ENCODE results near the gene ARHGAP15. TPM values are rescaled to one million over a fixed set of nuclear protein-coding genes. Genes with fewer than 3 reads are reported as not detected.

The ARHGAP15 gene
- total RNA-seq, 1 donor from 2014 or later, result not detected

- H3K27me3 Mint-ChIP-seq (ENCODE audit: low read depth, unreplicated experiment), result no peaks in the 10 kb centered on the region
- Histone ChIP-seq H3K4me3 (ENCODE audit: insufficient read depth, low read depth, low read length) (no peak overlapping the region), H4K20me1 (ENCODE audit: insufficient read depth, low read length) (no peaks in the 10 kb centered on the region), H3K4me2 (ENCODE audit: low read length) (no peak overlapping the region), H3K9ac (ENCODE audit: low read length) (no peak overlapping the region), H3K9me3 (ENCODE audit: insufficient read depth, low read depth, low read length) (no peaks in the 10 kb centered on the region), H3K4me1 (ENCODE audit: insufficient read depth, low read length) (no peaks in the 10 kb centered on the region), H3K79me2 (ENCODE audit: insufficient read depth, low read length) (no peaks in the 10 kb centered on the region), H3K27me3 (ENCODE audit: insufficient read depth, low read length) (no peaks in the 10 kb centered on the region), H2AFZ (ENCODE audit: low read depth, low read length) (no peak overlapping the region), H3K27ac (ENCODE audit: low read depth, low read length) (no peak overlapping the region), H3K36me3 (ENCODE audit: insufficient read depth, low read length) (no peaks in the 10 kb centered on the region)
- TF ChIP-seq CTCF (IDR thresholded peaks at IDR 0.05; ENCODE audit: insufficient read depth, low read depth, low read length) (no peak), EZH2 (IDR thresholded peaks at IDR 0.05; ENCODE audit: insufficient read depth, low read length) (no peak)
- H3K27ac Mint-ChIP-seq (ENCODE audit: unreplicated experiment), result no peak overlapping the region
- no peak overlapping the region for H3K4me3 Mint-ChIP-seq (ENCODE audit: unreplicated experiment)
- DNase-seq (ENCODE audit: low read depth), result no peak
- no peaks in the 10 kb centered on the region for H3K36me3 Mint-ChIP-seq (ENCODE audit: low read depth, unreplicated experiment)
- no peak for FAIRE-seq
- no peaks in the 10 kb centered on the region for H3K9me3 Mint-ChIP-seq (ENCODE audit: unreplicated experiment)
- H3K4me1 Mint-ChIP-seq (ENCODE audit: low read depth, unreplicated experiment), result no peaks in the 10 kb centered on the region
Measured at GRCh38 chr2:143195511-143195910, 66.3 kb downstream of the ARHGAP15 start.

GRCh38 chr2:143204062-143204461 lies 74.8 kb downstream of the ARHGAP15 start:
- Mint-ChIP-seq H3K27me3 (ENCODE audit: low read depth, unreplicated experiment) (no peaks in the 10 kb centered on the region), H3K9me3 (ENCODE audit: unreplicated experiment) (no peaks in the 10 kb centered on the region), H3K4me1 (ENCODE audit: low read depth, unreplicated experiment) (no peaks in the 10 kb centered on the region), H3K36me3 (ENCODE audit: low read depth, unreplicated experiment) (no peaks in the 10 kb centered on the region), H3K4me3 (ENCODE audit: unreplicated experiment) (no peak overlapping the region), H3K27ac (ENCODE audit: unreplicated experiment) (no peak overlapping the region)
- H3K4me3 ChIP-seq (ENCODE audit: insufficient read depth, low read depth, low read length), result no peak overlapping the region
- no peaks in the 10 kb centered on the region for H3K9me3 ChIP-seq (ENCODE audit: insufficient read depth, low read depth, low read length)
- no peaks in the 10 kb centered on the region for H3K79me2 ChIP-seq (ENCODE audit: insufficient read depth, low read length)
- no peak overlapping the region for H2AFZ ChIP-seq (ENCODE audit: low read depth, low read length)
- H3K4me2 ChIP-seq (ENCODE audit: low read length), result no peak overlapping the region
- no peaks in the 10 kb centered on the region for H3K36me3 ChIP-seq (ENCODE audit: insufficient read depth, low read length)
- no peak overlapping the region for H3K27ac ChIP-seq (ENCODE audit: low read depth, low read length)
- no peak overlapping the region for H3K9ac ChIP-seq (ENCODE audit: low read length)
- FAIRE-seq (no peak), DNase-seq (ENCODE audit: low read depth) (no peak)
- no peaks in the 10 kb centered on the region for H3K4me1 ChIP-seq (ENCODE audit: insufficient read depth, low read length)
- H4K20me1 ChIP-seq (ENCODE audit: insufficient read depth, low read length), result no peaks in the 10 kb centered on the region
- no peaks in the 10 kb centered on the region for H3K27me3 ChIP-seq (ENCODE audit: insufficient read depth, low read length)
- no peak for TF ChIP-seq CTCF (IDR thresholded peaks at IDR 0.05; ENCODE audit: insufficient read depth, low read depth, low read length)
- no peak for TF ChIP-seq EZH2 (IDR thresholded peaks at IDR 0.05; ENCODE audit: insufficient read depth, low read length)

GRCh38 chr2:143205106-143205764 lies 76.0 kb downstream of the ARHGAP15 start:
- no peak overlapping the region for H3K4me2 ChIP-seq (ENCODE audit: low read length)
- H3K36me3 Mint-ChIP-seq (ENCODE audit: low read depth, unreplicated experiment), result no peaks in the 10 kb centered on the region
- H3K27ac Mint-ChIP-seq (ENCODE audit: unreplicated experiment), result no peak overlapping the region
- H3K27me3 Mint-ChIP-seq (ENCODE audit: low read depth, unreplicated experiment), result no peaks in the 10 kb centered on the region
- no peak overlapping the region for H2AFZ ChIP-seq (ENCODE audit: low read depth, low read length)
- TF ChIP-seq CTCF (IDR thresholded peaks at IDR 0.05; ENCODE audit: insufficient read depth, low read depth, low read length), result peak; percentile 18
- no peak for TF ChIP-seq EZH2 (IDR thresholded peaks at IDR 0.05; ENCODE audit: insufficient read depth, low read length)
- FAIRE-seq (no peak), DNase-seq (ENCODE audit: low read depth) (peak; percentile 3)
- no peaks in the 10 kb centered on the region for H3K4me1 Mint-ChIP-seq (ENCODE audit: low read depth, unreplicated experiment)
- no peak overlapping the region for H3K4me3 ChIP-seq (ENCODE audit: insufficient read depth, low read depth, low read length)
- no peak overlapping the region for H3K27ac ChIP-seq (ENCODE audit: low read depth, low read length)
- H3K79me2 ChIP-seq (ENCODE audit: insufficient read depth, low read length), result no peaks in the 10 kb centered on the region
- no peaks in the 10 kb centered on the region for H3K9me3 Mint-ChIP-seq (ENCODE audit: unreplicated experiment)
- no peaks in the 10 kb centered on the region for H3K4me1 ChIP-seq (ENCODE audit: insufficient read depth, low read length)
- H3K4me3 Mint-ChIP-seq (ENCODE audit: unreplicated experiment), result no peak overlapping the region
- H3K9me3 ChIP-seq (ENCODE audit: insufficient read depth, low read depth, low read length), result no peaks in the 10 kb centered on the region
- no peaks in the 10 kb centered on the region for H3K27me3 ChIP-seq (ENCODE audit: insufficient read depth, low read length)
- no peaks in the 10 kb centered on the region for H4K20me1 ChIP-seq (ENCODE audit: insufficient read depth, low read length)
- H3K9ac ChIP-seq (ENCODE audit: low read length), result no peak overlapping the region
- H3K36me3 ChIP-seq (ENCODE audit: insufficient read depth, low read length), result no peaks in the 10 kb centered on the region
